ENCODE results near the gene AMDHD1.

Gene AMDHD1

DNA sequence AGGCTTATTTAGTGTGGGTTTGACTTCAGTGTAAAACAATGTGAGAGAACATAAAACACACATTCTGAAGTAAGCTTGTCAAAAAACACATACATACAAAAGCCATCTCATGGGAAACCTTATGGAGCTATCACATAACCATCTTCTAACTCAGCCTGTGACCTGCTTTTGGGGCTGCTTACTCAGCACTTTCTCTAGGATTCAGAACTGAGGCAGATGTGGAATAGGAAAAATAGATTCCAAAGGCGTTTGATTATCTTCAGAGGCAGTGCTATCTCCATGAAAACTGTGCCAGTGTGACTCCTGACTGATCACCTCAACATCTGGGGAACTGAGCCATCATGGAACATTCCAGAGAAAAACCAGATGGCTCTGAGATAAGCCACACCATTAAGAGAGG, 39.5 kb downstream of the AMDHD1 start:
- no peak for ATAC-seq
- no peak for TF ChIP-seq TOX (CRISPR knock-in tag; IDR thresholded peaks at IDR 0.05; ENCODE audit: borderline replicate concordance)
- TF ChIP-seq ZNF8 (CRISPR knock-in tag; IDR thresholded peaks at IDR 0.05) = no peak
- TF ChIP-seq, protein P1, sequence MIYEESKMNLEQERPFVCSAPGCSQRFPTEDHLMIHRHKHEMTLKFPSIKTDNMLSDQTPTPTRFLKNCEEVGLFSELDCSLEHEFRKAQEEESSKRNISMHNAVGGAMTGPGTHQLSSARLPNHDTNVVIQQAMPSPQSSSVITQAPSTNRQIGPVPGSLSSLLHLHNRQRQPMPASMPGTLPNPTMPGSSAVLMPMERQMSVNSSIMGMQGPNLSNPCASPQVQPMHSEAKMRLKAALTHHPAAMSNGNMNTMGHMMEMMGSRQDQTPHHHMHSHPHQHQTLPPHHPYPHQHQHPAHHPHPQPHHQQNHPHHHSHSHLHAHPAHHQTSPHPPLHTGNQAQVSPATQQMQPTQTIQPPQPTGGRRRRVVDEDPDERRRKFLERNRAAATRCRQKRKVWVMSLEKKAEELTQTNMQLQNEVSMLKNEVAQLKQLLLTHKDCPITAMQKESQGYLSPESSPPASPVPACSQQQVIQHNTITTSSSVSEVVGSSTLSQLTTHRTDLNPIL (CRISPR knock-in tag; IDR thresholded peaks at IDR 0.05; ENCODE audit: low read depth) = no peak
- no peak for TF ChIP-seq PPARA (CRISPR knock-in tag; IDR thresholded peaks at IDR 0.05; ENCODE audit: borderline replicate concordance)
- no peak for TF ChIP-seq ZC3H10 (CRISPR knock-in tag; IDR thresholded peaks at IDR 0.05)
- TF ChIP-seq SNAI2 (CRISPR knock-in tag; IDR thresholded peaks at IDR 0.05) = no peak
- TF ChIP-seq ISL1 (CRISPR knock-in tag; IDR thresholded peaks at IDR 0.05) = no peak
- no peak for TF ChIP-seq ZFP30 (CRISPR knock-in tag; IDR thresholded peaks at IDR 0.05)
- TF ChIP-seq ARNTL (CRISPR knock-in tag; IDR thresholded peaks at IDR 0.05; ENCODE audit: borderline replicate concordance, low read depth) = no peak
- TF ChIP-seq, protein P2, sequence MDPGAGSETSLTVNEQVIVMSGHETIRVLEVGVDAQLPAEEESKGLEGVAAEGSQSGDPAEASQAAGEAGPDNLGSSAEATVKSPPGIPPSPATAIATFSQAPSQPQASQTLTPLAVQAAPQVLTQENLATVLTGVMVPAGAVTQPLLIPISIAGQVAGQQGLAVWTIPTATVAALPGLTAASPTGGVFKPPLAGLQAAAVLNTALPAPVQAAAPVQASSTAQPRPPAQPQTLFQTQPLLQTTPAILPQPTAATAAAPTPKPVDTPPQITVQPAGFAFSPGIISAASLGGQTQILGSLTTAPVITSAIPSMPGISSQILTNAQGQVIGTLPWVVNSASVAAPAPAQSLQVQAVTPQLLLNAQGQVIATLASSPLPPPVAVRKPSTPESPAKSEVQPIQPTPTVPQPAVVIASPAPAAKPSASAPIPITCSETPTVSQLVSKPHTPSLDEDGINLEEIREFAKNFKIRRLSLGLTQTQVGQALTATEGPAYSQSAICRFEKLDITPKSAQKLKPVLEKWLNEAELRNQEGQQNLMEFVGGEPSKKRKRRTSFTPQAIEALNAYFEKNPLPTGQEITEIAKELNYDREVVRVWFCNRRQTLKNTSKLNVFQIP (CRISPR knock-in tag; IDR thresholded peaks at IDR 0.05; ENCODE audit: borderline replicate concordance, low read depth) = no peak
- TF ChIP-seq, protein P3, sequence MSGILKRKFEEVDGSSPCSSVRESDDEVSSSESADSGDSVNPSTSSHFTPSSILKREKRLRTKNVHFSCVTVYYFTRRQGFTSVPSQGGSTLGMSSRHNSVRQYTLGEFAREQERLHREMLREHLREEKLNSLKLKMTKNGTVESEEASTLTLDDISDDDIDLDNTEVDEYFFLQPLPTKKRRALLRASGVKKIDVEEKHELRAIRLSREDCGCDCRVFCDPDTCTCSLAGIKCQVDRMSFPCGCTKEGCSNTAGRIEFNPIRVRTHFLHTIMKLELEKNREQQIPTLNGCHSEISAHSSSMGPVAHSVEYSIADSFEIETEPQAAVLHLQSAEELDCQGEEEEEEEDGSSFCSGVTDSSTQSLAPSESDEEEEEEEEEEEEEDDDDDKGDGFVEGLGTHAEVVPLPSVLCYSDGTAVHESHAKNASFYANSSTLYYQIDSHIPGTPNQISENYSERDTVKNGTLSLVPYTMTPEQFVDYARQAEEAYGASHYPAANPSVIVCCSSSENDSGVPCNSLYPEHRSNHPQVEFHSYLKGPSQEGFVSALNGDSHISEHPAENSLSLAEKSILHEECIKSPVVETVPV (CRISPR knock-in tag; IDR thresholded peaks at IDR 0.05) = no peak
- no peak for TF ChIP-seq GLIS3 (CRISPR knock-in tag; IDR thresholded peaks at IDR 0.05)
- no peak for TF ChIP-seq ZNF565 (CRISPR knock-in tag; conservative IDR thresholded peaks at IDR 0.05; ENCODE audit: low read depth)
- TF ChIP-seq ESRRG (CRISPR knock-in tag; IDR thresholded peaks at IDR 0.05) = no peak
- no peak for TF ChIP-seq OSR1 (CRISPR knock-in tag; IDR thresholded peaks at IDR 0.05)
- TF ChIP-seq BACH2 (CRISPR knock-in tag; IDR thresholded peaks at IDR 0.05; ENCODE audit: borderline replicate concordance) = no peak
- TF ChIP-seq, protein P4, sequence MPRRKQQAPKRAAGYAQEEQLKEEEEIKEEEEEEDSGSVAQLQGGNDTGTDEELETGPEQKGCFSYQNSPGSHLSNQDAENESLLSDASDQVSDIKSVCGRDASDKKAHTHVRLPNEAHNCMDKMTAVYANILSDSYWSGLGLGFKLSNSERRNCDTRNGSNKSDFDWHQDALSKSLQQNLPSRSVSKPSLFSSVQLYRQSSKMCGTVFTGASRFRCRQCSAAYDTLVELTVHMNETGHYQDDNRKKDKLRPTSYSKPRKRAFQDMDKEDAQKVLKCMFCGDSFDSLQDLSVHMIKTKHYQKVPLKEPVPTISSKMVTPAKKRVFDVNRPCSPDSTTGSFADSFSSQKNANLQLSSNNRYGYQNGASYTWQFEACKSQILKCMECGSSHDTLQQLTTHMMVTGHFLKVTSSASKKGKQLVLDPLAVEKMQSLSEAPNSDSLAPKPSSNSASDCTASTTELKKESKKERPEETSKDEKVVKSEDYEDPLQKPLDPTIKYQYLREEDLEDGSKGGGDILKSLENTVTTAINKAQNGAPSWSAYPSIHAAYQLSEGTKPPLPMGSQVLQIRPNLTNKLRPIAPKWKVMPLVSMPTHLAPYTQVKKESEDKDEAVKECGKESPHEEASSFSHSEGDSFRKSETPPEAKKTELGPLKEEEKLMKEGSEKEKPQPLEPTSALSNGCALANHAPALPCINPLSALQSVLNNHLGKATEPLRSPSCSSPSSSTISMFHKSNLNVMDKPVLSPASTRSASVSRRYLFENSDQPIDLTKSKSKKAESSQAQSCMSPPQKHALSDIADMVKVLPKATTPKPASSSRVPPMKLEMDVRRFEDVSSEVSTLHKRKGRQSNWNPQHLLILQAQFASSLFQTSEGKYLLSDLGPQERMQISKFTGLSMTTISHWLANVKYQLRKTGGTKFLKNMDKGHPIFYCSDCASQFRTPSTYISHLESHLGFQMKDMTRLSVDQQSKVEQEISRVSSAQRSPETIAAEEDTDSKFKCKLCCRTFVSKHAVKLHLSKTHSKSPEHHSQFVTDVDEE (CRISPR knock-in tag; IDR thresholded peaks at IDR 0.05) = no peak
- TF ChIP-seq ZFP3 (CRISPR knock-in tag; IDR thresholded peaks at IDR 0.05) = no peak
- no peak for TF ChIP-seq ZNF70 (CRISPR knock-in tag; IDR thresholded peaks at IDR 0.05)

DNA sequence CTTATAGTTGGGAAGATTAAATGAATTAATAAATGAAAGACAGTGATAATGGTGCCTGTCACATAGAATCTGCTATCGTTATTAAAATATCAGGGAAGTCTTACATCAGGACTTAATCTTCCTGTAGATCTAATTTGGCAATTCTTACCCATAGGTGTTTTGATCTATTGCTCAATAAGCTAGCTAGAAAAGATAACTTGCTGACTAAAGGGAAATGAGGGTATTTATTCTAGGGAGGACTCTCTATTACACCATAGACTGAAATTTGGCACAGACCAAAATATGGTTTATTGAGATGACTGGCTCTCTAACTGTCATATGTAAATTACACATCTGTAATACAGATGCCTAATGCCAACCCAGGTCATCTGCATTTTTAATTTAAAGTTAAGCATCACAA, 41.6 kb downstream of the AMDHD1 start:
- ATAC-seq = no peak
- TF ChIP-seq, protein P5, sequence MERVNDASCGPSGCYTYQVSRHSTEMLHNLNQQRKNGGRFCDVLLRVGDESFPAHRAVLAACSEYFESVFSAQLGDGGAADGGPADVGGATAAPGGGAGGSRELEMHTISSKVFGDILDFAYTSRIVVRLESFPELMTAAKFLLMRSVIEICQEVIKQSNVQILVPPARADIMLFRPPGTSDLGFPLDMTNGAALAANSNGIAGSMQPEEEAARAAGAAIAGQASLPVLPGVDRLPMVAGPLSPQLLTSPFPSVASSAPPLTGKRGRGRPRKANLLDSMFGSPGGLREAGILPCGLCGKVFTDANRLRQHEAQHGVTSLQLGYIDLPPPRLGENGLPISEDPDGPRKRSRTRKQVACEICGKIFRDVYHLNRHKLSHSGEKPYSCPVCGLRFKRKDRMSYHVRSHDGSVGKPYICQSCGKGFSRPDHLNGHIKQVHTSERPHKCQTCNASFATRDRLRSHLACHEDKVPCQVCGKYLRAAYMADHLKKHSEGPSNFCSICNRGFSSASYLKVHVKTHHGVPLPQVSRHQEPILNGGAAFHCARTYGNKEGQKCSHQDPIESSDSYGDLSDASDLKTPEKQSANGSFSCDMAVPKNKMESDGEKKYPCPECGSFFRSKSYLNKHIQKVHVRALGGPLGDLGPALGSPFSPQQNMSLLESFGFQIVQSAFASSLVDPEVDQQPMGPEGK (CRISPR knock-in tag; IDR thresholded peaks at IDR 0.05; ENCODE audit: borderline replicate concordance) = no peak
- TF ChIP-seq ZFP3 (CRISPR knock-in tag; IDR thresholded peaks at IDR 0.05) = no peak
- TF ChIP-seq TCF4 (CRISPR knock-in tag; IDR thresholded peaks at IDR 0.05; ENCODE audit: borderline replicate concordance) = no peak
- no peak for TF ChIP-seq ZC3H10 (CRISPR knock-in tag; IDR thresholded peaks at IDR 0.05)

All from SK-N-SH treated with all-trans-retinoic acid at 6 μM for 48 hours (cell line).